CD4-positive, alpha-beta T cell (primary cell): ENCODE measurements around the gene SPDYE3. TPM values are rescaled to one million over a fixed set of nuclear protein-coding genes. Genes with fewer than 3 reads are reported as not detected.
A peak's percentile ranks its signal among the peaks of the same experiment; 100 is the strongest.
"Not testable (repeated sequence)": the region's sequence is repeated elsewhere in the genome, so short reads cannot be mapped to it uniquely, and the experiment has no call there.

Experiments used
- ATAC-seq: fragments of 200-7000 bp; cut with Tn5 transposase; one replicate; pipeline ENCODE4 v1.10.0; 2022; ENCODE audit warnings: mild to moderate bottlenecking; ENCODE audit not compliant: poor library complexity
- CTCF ChIA-PET: fragments of 350-600 bp; sonication (Branson Sonifier 250); formaldehyde crosslinking; loops from one replicate; lab custom pipeline; 2021; ENCODE audit warnings: antibody characterized with exemption, inconsistent platforms; lab: Charles Lee
- POLR2A ChIA-PET: fragments of 350-600 bp; sonication (Branson Sonifier 250); formaldehyde crosslinking; loops from one replicate; lab custom pipeline; 2021; ENCODE audit warnings: antibody characterized with exemption, inconsistent platforms; lab: Charles Lee
- DNase-seq, 14 experiments: peaks; one replicate each; pipeline ENCODE4 v3.0.0-alpha.2; 2013 to 2020; ENCODE audit warnings: mixed read lengths in 2 of 14
- H3K27ac ChIP-seq, 2 donors: one replicate each; pipeline versions ENCODE4 v1.5.1 to v1.7.0; 2013; ENCODE audit warnings: low read length in 2 of 2, low read depth in 1 of 2, mild to moderate bottlenecking in 1 of 2
- H3K27me3 ChIP-seq, 2 experiments: 1 replicate in 1 of 2; 2 replicates in 1 of 2; pipeline versions ENCODE4 v1.6.1 to v1.7.0; 2013; ENCODE audit warnings: low read length in 2 of 2, control low read depth in 1 of 2, mild to moderate bottlenecking in 1 of 2, moderate library complexity in 1 of 2; ENCODE audit not compliant: insufficient read depth in 2 of 2, control insufficient read depth in 1 of 2
- H3K36me3 ChIP-seq: one replicate; pipeline ENCODE4 v1.6.1; 2013; ENCODE audit warnings: low read length, control low read depth; ENCODE audit not compliant: insufficient read depth
- H3K4me1 ChIP-seq: one replicate; pipeline ENCODE4 v1.6.1; 2013; ENCODE audit warnings: low read length, control low read depth; ENCODE audit not compliant: insufficient read depth
- H3K4me3 ChIP-seq: one replicate; pipeline ENCODE4 v1.5.1; 2013; ENCODE audit warnings: mild to moderate bottlenecking, low read length, moderate library complexity
- H3K9me3 ChIP-seq, 2 experiments: 1 replicate in 1 of 2; 2 replicates in 1 of 2; pipeline versions ENCODE4 v1.6.1 to v1.7.0; 2013; ENCODE audit warnings: low read length in 2 of 2, mild to moderate bottlenecking in 2 of 2, control low read depth in 1 of 2, moderate library complexity in 1 of 2; ENCODE audit not compliant: control insufficient read depth in 1 of 2, insufficient read depth in 1 of 2
- H3K27ac Mint-ChIP-seq: one replicate; pipeline ENCODE4 v1.8.0; 2020; ENCODE audit warnings: mixed read lengths
- H3K27me3 Mint-ChIP-seq: one replicate; pipeline ENCODE4 v1.8.0; 2021; ENCODE audit warnings: mixed read lengths
- H3K36me3 Mint-ChIP-seq: one replicate; pipeline ENCODE4 v1.8.0; 2021; ENCODE audit warnings: low read depth, mixed read lengths
- H3K4me1 Mint-ChIP-seq: one replicate; pipeline ENCODE4 v1.8.0; 2021; ENCODE audit warnings: low read depth, mixed read lengths
- H3K4me3 Mint-ChIP-seq: one replicate; pipeline ENCODE4 v1.8.0; 2020; ENCODE audit warnings: mild to moderate bottlenecking, mixed read lengths
- H3K9me3 Mint-ChIP-seq: one replicate; pipeline ENCODE4 v1.8.0; 2020; ENCODE audit warnings: mixed read lengths
- CTCF ChIP-seq: fragments of 200-600 bp; IDR thresholded peaks from one replicate; pipeline ENCODE4 v1.8.0; 2022; ENCODE audit warnings: antibody characterized with exemption, mild to moderate bottlenecking
- intact Hi-C, 2 experiments: fragments of 100-400 bp; cut with DNase I in 1 of 2; cut with micrococcal nuclease in 1 of 2; formaldehyde crosslinking; loops; one replicate each; pipeline versions ENCODE4 v1.15.1 to v1.9.0; 2023 to 2025; cut with DNase I, micrococcal nuclease
- total RNA-seq, 174 experiments: library from RNA in 2 of 174; stranded (reverse) in 2 of 174; gene quantifications; one replicate each; pipeline ENCODE4 v1.2.3 and lab custom pipeline; 2021 to 2026

Gene SPDYE3
- total RNA-seq, 2 experiments from 2014 or later: not detected

- H3K9me3 Mint-ChIP-seq, H3K4me1 Mint-ChIP-seq, H3K36me3 Mint-ChIP-seq, H3K27me3 ChIP-seq, H3K9me3 ChIP-seq, H3K27ac ChIP-seq, ATAC-seq, H3K27me3 Mint-ChIP-seq, H3K36me3 ChIP-seq: not testable (repeated sequence)
- Histone ChIP-seq H3K4me3 (peak overlapping the region; percentile 31), H3K4me1 (peaks cover 17% of the 10 kb centered on the region)
- intact Hi-C loops: loop anchor here (5.0 to 10.0 kb wide), 4 partner anchors 49 to 114 kb away; partner anchors contain the start of gene TRAPPC14 (in 1 of the 2)
- ChIA-PET CTCF (interaction anchor here (1.3 to 1.4 kb wide), 2 partner anchors 65 to 139 kb away, joined by 4 to 5 read pairs; no protein-coding TSS in a partner anchor), POLR2A (interaction anchor here (0.6 to 1.4 kb wide), 4 partner anchors 50 to 883 kb away, joined by 3 to 12 read pairs (median 10); partner anchors contain the start of genes MEPCE and ZCWPW1)
- peak in 2 of 14 experiments; percentile 7 to 8 for DNase-seq
- peak overlapping the region; percentile 87 for H3K4me3 Mint-ChIP-seq
- peak overlapping the region; percentile 65 for H3K27ac Mint-ChIP-seq
These were observed 36.4 kb upstream of the SPDYE3 start for GRCh38 chr7:100270941-100271593.

- intact Hi-C loops: loop anchor here (5.0 to 10.0 kb wide), 4 partner anchors 50 to 115 kb away; partner anchors contain the start of gene TRAPPC14 (in 1 of the 2)
These were observed 35.6 kb upstream of the SPDYE3 start for GRCh38 chr7:100271716-100272537.

GRCh38 chr7:100272538-100272902, 35.0 kb upstream of the SPDYE3 start:
- ChIA-PET CTCF (interaction anchor here (0.7 to 1.6 kb wide), 5 partner anchors 46 to 140 kb away, joined by 3 to 9 read pairs (median 4); no protein-coding TSS in a partner anchor), POLR2A (interaction anchor here (0.7 to 1.5 kb wide), 6 partner anchors 11 to 172 kb away, joined by 3 to 12 read pairs (median 7); partner anchors contain the start of genes LAMTOR4, MEPCE and ZCWPW1)
- H3K9me3 ChIP-seq, H3K9me3 Mint-ChIP-seq, H3K36me3 ChIP-seq, H3K4me1 Mint-ChIP-seq, H3K36me3 Mint-ChIP-seq, H3K27me3 ChIP-seq, H3K27ac ChIP-seq, H3K27me3 Mint-ChIP-seq, ATAC-seq: not testable (repeated sequence)
- peaks cover 17% of the 10 kb centered on the region for H3K4me1 ChIP-seq
- H3K27ac Mint-ChIP-seq: peak overlapping the region; percentile 69
- peak overlapping the region; percentile 52 for H3K4me3 ChIP-seq
- H3K4me3 Mint-ChIP-seq: peak overlapping the region; percentile 85
- peak in 2 of 14 experiments; percentile 9 to 25 for DNase-seq
- intact Hi-C loops: loop anchor here (5.0 to 10.0 kb wide), 4 partner anchors 50 to 115 kb away; partner anchors contain the start of gene TRAPPC14 (in 1 of the 2)

More at GRCh38 chr7:100271716-100272537, 35.6 kb upstream of the SPDYE3 start:
- Histone ChIP-seq H3K4me1 (peaks cover 17% of the 10 kb centered on the region), H3K27me3 (no peaks in the 10 kb centered on the region), H3K36me3 (no peaks in the 10 kb centered on the region), H3K4me3 (peak overlapping the region; percentile 52), H3K27ac (no peak overlapping the region), H3K9me3 (no peaks in the 10 kb centered on the region)
- peak; percentile 97 to 100 (median 98) for DNase-seq
- H3K9me3 Mint-ChIP-seq: no peaks in the 10 kb centered on the region
- no peak for TF ChIP-seq CTCF
- POLR2A ChIA-PET: interaction anchor here (0.6 to 1.5 kb wide), 7 partner anchors 10 to 883 kb away, joined by 3 to 12 read pairs (median 5); partner anchors contain the start of genes LAMTOR4, MEPCE and ZCWPW1
- CTCF ChIA-PET: interaction anchor here (0.7 to 1.6 kb wide), 5 partner anchors 46 to 139 kb away, joined by 3 to 9 read pairs (median 4); no protein-coding TSS in a partner anchor
- peak; percentile 91 for ATAC-seq
- no peaks in the 10 kb centered on the region for H3K27me3 Mint-ChIP-seq
- peak overlapping the region; percentile 85 for H3K4me3 Mint-ChIP-seq
- H3K4me1 Mint-ChIP-seq: peaks cover 8% of the 10 kb centered on the region
- H3K36me3 Mint-ChIP-seq: peaks cover 7% of the 10 kb centered on the region
- peak overlapping the region; percentile 69 for H3K27ac Mint-ChIP-seq
